Kidney tubule cell (primary cell): ENCODE measurements around the gene CDH16.
A peak's percentile ranks its signal among the peaks of the same experiment; 100 is the strongest.
"Not testable (repeated sequence)": the region's sequence is repeated elsewhere in the genome, so short reads cannot be mapped to it uniquely, and the experiment has no call there.

Experiments
- DNase-seq: peaks from one replicate; pipeline ENCODE4 v3.0.0-alpha.2; 2018; ENCODE audit warnings: low spot score

Gene CDH16

GRCh38 chr16:66908762-66909559 lies 9.7 kb downstream of the CDH16 start:
- no peak for DNase-seq

DNA sequence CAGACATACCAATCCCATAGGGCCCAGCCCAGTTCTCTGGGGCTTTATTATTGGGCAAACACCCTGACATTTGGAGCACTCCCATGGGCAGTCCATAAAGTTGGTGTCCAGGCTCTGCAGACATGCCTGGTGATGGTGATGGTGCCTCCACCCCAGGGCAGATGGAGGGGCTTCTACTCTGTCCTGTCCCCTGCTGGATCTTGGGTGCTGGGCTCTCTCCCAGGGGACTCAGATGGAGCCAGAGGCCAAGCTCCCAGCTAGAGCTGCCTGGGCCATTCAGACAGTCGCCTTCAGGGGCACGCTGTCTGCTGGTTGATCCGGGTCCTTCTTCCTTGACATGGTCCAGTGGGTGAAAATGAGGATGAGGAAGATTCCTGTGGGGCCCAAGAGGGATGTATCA lies 10.6 kb downstream of the CDH16 start:
- no peak for DNase-seq

- no peak for DNase-seq
Measured at GRCh38 chr16:66906916-66907836, 11.5 kb downstream of the CDH16 start.

DNA sequence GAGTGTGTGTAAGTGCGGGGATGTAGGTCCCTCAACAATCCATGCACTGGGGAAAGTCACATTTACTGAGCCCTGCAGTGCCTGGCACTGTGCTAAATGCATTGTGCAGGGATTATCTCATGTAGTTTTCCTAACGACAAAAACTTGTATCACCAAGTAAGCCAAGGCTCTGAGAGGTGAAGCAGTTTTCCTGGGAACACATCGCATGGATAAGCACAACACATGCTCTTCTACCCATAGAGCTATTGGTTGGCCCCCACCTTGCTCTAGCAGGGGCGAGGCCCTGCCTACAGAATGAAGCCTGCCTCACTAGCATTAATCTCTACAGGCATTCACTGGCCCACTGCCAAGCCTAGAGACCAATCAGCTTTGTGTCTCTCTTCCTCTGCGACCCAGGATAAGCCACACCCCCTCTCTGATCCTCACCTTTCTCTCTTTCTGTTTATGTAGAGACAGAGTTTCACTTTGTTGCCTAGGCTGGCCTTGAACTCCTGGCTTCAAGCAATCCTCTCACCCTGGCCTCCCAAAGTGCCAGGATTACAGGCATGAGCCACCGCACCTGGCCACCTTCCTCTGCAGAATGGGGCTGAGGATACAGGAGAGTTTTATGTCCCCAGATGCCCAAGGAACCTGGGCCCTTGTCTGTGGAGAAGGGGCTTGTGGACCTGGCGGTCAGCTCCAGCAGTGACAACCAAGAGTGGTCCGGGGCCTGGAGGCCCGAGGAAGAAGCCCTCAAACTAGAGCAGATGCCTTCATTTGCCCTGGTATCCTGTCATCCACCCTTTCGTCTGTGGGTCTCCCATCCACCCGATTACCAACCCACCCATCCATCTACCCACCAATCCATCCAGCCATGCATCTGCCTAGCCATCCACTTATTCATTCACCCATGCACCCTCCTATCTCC lies 12.8 kb downstream of the CDH16 start:
- peak; percentile 65 for DNase-seq

GRCh38 chr16:66904846-66905632 lies 13.6 kb downstream of the CDH16 start:
- DNase-seq = no peak

DNA sequence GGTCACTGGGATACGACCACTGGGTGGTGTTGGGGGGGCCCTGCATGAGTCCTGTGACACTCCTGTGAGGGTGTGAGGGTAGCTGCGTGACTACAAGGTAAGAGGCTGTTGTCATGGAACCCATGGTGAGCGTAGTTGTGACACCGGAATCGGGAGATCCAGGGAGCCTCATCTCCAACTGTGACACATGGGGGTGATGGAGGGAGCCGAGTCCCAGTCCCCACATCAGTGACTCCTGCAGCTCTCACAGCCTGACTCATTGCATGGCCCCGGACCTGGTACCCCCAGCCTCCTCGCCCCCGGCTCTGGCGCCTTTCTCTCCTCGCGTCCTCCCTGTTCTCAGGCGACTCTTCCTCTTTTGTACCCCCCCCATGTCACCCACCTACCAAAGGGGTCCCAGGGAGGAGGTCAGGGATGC lies 14.2 kb downstream of the CDH16 start:
- no peak for DNase-seq

DNA sequence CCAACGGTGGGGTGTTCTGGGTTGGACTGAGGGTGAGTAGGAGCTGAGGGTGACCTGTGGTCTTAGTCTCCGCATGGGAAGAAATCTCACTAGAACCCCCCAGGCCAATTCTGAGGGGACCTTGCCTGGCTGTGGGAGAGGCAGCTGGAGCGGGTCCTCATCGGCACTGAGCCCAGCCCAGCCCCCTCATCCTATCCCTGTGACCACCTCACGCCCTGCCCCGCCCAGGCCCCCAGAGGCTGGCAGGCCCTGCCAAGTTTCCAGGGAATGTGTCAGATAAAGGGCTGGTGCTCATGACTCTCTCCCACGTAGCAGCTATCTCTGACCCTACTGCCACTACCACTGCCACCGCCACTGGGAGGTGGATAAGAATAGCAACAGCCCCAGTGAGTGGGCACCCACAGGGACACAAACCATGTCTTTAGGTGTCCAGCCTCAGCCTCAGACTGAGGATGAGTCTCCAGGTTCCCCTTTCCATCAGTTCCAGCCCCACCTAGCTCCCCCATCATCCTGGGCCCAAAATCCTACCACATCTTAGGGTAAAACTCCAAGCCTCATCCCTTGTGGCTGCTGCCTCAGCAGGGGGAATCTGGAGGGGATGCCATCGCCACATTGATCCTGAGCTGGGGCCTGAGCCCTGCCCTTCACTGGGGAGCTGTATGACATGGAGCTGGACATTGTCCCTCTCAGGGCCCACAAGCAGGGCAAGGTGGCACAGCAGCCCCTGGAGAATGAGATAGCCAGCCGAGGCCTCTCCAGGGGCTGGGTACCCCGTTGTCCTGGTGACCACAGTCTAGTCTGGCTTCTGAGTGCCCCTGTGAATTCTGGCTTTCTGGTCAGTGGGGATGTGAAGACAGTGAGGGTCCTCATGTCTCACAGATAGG lies 14.9 kb downstream of the CDH16 start:
- DNase-seq = no peak

- no peak for DNase-seq
Measured at GRCh38 chr16:66902648-66903543, 15.8 kb downstream of the CDH16 start.

GRCh38 chr16:66901626-66902025 lies 17.1 kb downstream of the CDH16 start:
- DNase-seq = no peak

DNA sequence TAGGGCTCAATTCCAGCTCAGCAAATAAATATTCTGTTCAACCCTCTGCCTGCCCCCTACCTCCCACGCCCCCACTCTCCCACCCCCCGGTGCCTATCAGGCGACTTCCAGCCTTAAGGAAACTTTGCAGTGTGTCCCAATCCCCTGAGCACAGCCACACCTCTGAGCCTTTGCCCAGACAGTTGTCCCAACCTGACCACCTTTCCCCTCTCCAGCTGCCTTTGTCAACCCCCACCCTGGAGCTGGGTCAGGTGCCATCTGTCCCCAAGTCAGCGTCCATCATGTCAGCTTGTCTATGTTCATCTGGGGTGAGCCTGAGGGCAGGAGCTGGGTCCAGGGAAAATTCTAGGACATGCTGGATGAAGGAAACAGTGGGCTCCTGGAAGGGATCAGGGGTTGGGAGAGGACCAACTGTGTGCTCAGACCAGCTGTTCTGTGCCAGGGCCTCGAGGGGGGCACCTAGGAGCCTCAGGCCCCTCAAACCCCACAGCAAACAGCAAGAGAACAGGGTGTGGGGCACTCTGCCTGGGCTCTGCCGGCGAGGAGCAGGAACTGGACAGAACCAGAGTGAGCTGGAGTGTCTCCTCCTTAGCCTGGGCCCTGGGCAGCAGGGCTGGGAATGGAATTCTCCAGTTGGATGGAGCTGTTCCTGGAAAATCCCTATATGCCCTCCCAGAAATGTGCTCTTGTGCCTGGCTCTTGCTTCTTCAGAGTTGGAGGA lies 17.8 kb downstream of the CDH16 start:
- DNase-seq = peak; percentile 32

DNA sequence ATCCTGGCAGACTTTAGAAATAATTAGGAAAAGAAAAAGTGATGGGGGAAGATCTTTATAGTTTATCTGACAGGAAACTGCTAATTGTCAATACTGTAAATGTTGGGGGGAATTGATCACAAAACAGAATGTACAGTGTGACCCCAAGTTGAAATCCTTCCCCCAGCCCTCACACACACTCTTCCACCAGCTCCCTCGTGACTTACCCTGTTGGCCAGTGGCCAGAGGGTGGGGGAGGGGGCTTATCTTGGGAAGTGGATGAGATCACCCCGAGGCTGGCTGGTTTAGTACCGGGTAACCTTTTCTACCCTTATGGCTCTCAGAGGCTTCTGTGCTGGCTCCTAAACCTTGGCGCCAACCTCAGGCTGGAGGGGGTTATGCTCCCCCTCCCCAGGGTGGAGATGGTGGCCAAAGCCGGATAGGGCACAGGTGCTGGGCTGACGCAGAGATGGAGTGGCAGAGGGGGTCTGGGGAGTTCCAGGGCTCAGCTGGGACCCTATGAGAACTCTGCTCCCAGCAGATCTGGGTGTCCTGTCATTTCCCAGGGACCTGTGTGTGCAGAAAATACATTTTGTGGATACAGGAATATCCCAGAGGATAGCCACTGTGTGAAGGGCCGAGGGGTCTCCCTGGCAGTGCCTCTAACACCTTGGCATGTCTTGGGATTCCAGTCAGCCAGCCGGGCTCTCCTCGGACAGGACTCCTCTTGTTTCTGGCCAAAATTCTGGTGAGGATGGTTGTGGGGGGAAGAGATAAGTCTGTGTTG lies 18.6 kb downstream of the CDH16 start:
- peak; percentile 85 for DNase-seq

DNA sequence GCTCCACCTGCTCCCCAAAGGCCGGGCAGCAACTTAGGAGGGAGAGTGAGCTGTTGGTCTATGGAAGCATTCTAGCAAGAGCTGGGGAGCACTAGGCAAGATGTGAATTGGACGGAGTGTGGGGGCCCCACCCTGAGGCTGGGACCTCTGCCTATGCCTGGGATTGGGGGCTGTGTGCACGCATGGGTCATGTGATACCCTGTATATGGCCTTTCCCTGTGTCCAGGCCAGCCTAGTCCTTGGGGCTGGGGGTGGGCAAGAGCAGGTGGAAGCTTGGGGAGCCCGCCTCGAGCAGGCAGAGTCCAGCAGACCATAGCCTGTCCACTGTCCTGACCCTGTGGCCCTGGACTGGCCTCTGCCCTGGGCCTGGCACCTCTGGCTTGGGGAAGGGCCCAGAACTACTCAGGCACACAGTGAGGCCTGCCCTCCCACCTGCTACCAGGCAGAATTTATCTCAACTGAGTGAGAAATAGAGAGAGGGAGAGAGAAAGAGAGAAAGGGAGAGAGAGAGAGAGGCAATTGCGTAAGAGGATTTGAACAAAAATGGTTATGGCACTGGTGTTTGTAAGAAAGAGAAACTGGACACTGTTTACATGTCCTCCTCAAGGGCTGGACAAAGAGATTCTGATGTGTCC lies 19.3 kb downstream of the CDH16 start:
- no peak for DNase-seq

- no peak for DNase-seq
Measured at GRCh38 chr16:66898933-66899309, 19.8 kb downstream of the CDH16 start.

GRCh38 chr16:66898207-66898606 lies 20.5 kb downstream of the CDH16 start:
- DNase-seq = peak; percentile 89

DNA sequence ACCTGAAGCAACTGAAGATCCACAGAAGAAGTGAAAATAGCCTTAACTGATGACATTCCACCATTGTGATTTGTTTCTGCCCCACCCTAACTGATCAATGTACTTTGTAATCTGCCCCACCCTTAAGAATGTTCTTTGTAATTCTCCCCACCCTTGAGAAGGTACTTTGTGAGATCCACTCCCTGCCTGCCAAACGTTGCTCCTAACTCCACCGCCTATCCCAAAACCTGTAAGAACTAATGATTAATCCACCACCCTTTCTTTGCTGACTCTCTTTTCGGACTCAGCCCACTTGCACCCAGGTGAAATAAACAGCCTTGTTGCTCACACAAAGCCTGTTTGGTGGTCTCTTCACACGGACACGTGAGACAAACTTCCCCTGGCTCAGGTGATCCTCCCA lies 22.0 kb downstream of the CDH16 start:
- DNase-seq = not testable (repeated sequence)

- peak; percentile 32 for DNase-seq
Measured at GRCh38 chr16:66895999-66896398, 22.7 kb downstream of the CDH16 start.

DNA sequence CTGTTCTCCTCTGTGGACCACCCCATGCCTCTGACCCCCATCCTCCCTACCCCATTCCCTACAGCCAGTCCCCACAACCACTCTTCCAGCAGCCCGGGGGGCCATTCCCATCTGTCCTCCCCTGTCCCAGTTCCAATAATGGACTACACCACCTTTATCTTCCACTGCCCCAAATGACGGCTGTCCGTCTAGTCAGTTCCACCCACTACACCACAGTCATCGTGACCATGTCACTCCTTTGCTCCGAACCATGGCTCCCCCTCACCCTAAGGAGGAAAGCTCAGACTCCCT lies 23.1 kb downstream of the CDH16 start:
- DNase-seq = no peak
